ENCODE results near the gene C1orf52. TPM values are rescaled to one million over a fixed set of nuclear protein-coding genes. Genes with fewer than 3 reads are reported as not detected.

Gene C1orf52
- total RNA-seq, 2 donors from 2014 or later = 41.0 to 42.9 TPM

GRCh38 chr1:85243372-85243771 is 16.1 kb downstream of the C1orf52 start:
- Mint-ChIP-seq H3K4me3 (no peak overlapping the region), H3K36me3 (ENCODE audit: low read depth) (no peaks in the 10 kb centered on the region), H3K27me3 (ENCODE audit: insufficient read depth) (no peaks in the 10 kb centered on the region), H3K4me1 (peaks cover 38% of the 10 kb centered on the region), H3K27ac (no peak overlapping the region), H3K9me3 (peaks cover 7% of the 10 kb centered on the region)
- Histone ChIP-seq H3K4me3 (ENCODE audit: low read length) (no peak overlapping the region), H3K4me1 (ENCODE audit: control insufficient read depth, insufficient read depth, low read length) (peaks cover 13% of the 10 kb centered on the region), H3K27ac (ENCODE audit: low read depth, low read length) (no peak overlapping the region), H3K9me3 (ENCODE audit: control insufficient read depth, low read length) (peaks cover under 1% of the 10 kb centered on the region), H3K36me3 (ENCODE audit: control insufficient read depth, insufficient read depth, low read length) (no peaks in the 10 kb centered on the region), H3K27me3 (ENCODE audit: control insufficient read depth, insufficient read depth, low read length, poor library complexity, severe bottlenecking) (no peaks in the 10 kb centered on the region), H3K9ac (ENCODE audit: extremely low read depth, low read length, poor library complexity, severe bottlenecking) (no peak overlapping the region)
- no peak for DNase-seq
- TF ChIP-seq CTCF (conservative IDR thresholded peaks at IDR 0.05) = peak; percentile 36

- Mint-ChIP-seq H3K4me3 (no peak overlapping the region), H3K27ac (peak overlapping the region; percentile 85), H3K4me1 (peaks cover 38% of the 10 kb centered on the region), H3K27me3 (ENCODE audit: insufficient read depth) (no peaks in the 10 kb centered on the region), H3K9me3 (no peaks in the 10 kb centered on the region), H3K36me3 (ENCODE audit: low read depth) (no peaks in the 10 kb centered on the region)
- Histone ChIP-seq H3K36me3 (ENCODE audit: control insufficient read depth, insufficient read depth, low read length) (no peaks in the 10 kb centered on the region), H3K4me1 (ENCODE audit: control insufficient read depth, insufficient read depth, low read length) (peaks cover 13% of the 10 kb centered on the region), H3K27ac (ENCODE audit: low read depth, low read length) (no peak overlapping the region), H3K27me3 (ENCODE audit: control insufficient read depth, insufficient read depth, low read length, poor library complexity, severe bottlenecking) (no peaks in the 10 kb centered on the region), H3K9ac (ENCODE audit: extremely low read depth, low read length, poor library complexity, severe bottlenecking) (no peak overlapping the region), H3K9me3 (ENCODE audit: control insufficient read depth, low read length) (no peaks in the 10 kb centered on the region), H3K4me3 (ENCODE audit: low read length) (no peak overlapping the region)
- TF ChIP-seq CTCF (conservative IDR thresholded peaks at IDR 0.05) = no peak
- DNase-seq = no peak
- 100% methylated on average over 1 of the region's 1 CpG; no CpG with 5 or more reads in 1 of the 2 experiments for WGBS, 2 experiments (ENCODE audit: insufficient coverage in 1 of 2, insufficient read length in 1 of 2)
These were observed 18.8 kb downstream of the C1orf52 start for GRCh38 chr1:85240643-85241042.

- Mint-ChIP-seq H3K4me3 (no peak overlapping the region), H3K9me3 (no peaks in the 10 kb centered on the region), H3K27me3 (ENCODE audit: insufficient read depth) (no peaks in the 10 kb centered on the region), H3K36me3 (ENCODE audit: low read depth) (no peaks in the 10 kb centered on the region), H3K27ac (peak overlapping the region; percentile 85), H3K4me1 (peaks cover 38% of the 10 kb centered on the region)
- Histone ChIP-seq H3K4me3 (ENCODE audit: low read length) (no peak overlapping the region), H3K36me3 (ENCODE audit: control insufficient read depth, insufficient read depth, low read length) (no peaks in the 10 kb centered on the region), H3K27ac (ENCODE audit: low read depth, low read length) (no peak overlapping the region), H3K9me3 (ENCODE audit: control insufficient read depth, low read length) (no peaks in the 10 kb centered on the region), H3K4me1 (ENCODE audit: control insufficient read depth, insufficient read depth, low read length) (peaks cover 13% of the 10 kb centered on the region), H3K9ac (ENCODE audit: extremely low read depth, low read length, poor library complexity, severe bottlenecking) (no peak overlapping the region), H3K27me3 (ENCODE audit: control insufficient read depth, insufficient read depth, low read length, poor library complexity, severe bottlenecking) (no peaks in the 10 kb centered on the region)
- peak; percentile 57 for TF ChIP-seq CTCF (conservative IDR thresholded peaks at IDR 0.05)
- 8 to 43% methylated on average over 1 of the region's 1 CpG for WGBS, 2 experiments (ENCODE audit: insufficient coverage in 1 of 2, insufficient read length in 1 of 2)
- peak; percentile 78 for DNase-seq
These were observed 19.3 kb downstream of the C1orf52 start for GRCh38 chr1:85240174-85240601.
